Breast epithelium (tissue), 3 donors: ENCODE measurements around the gene RNU6-7.

Experiments
- POLR2A ChIP-seq: fragments of 450-650 bp; IDR thresholded peaks from one replicate; pipeline ENCODE4 v1.6.1; 2016; ENCODE audit warnings: antibody characterized with exemption, mild to moderate bottlenecking, moderate library complexity
- POLR2AphosphoS5 ChIP-seq, 3 donors: sonication (generic); formaldehyde crosslinking; IDR thresholded peaks; one replicate each; pipeline ENCODE4 v1.6.1; 2017; ENCODE audit warnings: antibody characterized with exemption in 3 of 3

DNA sequence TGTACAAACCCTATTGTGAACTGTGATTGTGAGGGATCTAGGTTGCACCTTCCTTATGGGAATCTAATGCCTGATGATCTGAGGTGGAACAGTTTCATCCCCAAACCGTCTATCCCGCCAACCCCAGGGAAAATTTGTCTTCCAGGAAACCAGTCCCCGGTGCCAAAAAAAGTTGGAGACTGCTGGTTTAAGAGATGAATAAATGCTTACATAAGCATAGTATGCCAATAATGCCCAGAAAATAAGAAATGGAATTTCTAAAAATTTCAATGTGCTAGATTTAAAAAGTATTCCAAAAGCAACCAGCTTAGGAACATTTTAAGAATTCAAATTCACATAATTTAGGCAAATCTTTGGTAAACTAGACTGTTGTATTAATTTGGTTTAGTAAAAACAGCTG lies 6.6 kb downstream of the RNU6-7 start:
- TF ChIP-seq POLR2A (no peak), POLR2AphosphoS5 (IDR thresholded peaks at IDR 0.05) (no peak)
